Activated CD4-positive, alpha-beta T cell treated with anti-CD3 and anti-CD28 coated beads, Interleukin-2, amount 50 U/mL, for 24 hours (primary cell): ENCODE results near the gene SERPINA1.

ENCODE experiments used
- DNase-seq, 2 donors: peaks; one replicate each; pipeline ENCODE4 v3.0.0-alpha.2; 2020; ENCODE audit warnings: low read depth in 1 of 2, low spot score in 1 of 2

The SERPINA1 gene

DNA sequence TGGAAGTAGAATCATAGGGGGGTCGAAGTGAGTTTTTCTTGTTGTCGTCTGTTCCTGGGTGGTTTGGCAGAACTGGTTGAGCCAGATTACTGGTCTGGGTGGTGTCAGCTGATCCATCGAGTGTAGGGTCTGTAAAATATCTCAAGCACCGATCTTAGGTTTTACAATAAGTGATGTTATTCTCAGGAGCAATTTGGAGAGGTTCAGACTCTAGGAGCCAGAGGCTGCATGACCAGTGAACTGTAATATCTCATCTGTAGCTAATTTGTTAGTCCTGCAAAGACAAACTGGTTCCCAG, 9.7 kb upstream of the SERPINA1 start:
- DNase-seq, result no peak

DNA sequence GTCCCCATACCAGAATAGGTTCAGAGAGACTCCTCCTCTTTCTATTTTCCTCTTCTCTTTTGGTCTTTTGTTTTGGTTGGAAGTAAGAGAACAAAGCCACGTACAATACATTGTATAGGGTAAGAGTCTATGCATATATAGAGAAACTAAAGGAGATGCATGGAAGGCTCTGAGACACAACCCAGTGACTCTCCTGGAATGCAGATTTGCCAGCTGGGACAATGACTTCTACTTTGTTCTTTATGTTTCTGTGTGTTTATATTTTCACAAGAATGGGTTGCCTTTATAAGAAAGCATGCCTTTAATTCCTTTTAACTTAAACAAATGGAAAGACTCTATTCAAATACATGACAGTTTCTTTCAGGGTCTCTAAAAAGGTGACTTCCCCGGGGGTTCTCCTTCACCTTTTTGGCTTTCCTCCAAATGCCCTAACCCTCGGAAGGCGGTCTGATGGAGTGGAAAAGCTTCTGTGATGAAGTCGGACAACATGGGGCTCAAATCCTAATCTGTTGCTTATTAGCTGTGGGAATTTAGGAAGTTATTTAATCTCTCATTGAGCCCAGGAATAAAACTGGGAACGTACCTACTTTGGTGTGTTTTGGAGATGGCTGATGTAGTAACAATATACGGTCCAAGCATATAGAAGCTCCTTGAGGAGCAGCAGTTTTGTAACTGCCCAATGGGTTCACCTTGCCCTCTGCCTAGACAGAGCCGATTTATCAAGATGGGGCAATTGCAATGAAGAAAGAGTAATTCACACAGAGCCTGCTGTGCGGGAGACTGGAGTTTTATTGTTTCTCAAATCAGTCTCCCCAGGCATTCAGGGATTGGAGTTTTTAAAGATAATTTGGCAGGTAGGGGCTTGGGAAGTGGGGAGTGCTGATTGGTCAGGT, 9.1 kb upstream of the SERPINA1 start:
- no peak for DNase-seq

DNA sequence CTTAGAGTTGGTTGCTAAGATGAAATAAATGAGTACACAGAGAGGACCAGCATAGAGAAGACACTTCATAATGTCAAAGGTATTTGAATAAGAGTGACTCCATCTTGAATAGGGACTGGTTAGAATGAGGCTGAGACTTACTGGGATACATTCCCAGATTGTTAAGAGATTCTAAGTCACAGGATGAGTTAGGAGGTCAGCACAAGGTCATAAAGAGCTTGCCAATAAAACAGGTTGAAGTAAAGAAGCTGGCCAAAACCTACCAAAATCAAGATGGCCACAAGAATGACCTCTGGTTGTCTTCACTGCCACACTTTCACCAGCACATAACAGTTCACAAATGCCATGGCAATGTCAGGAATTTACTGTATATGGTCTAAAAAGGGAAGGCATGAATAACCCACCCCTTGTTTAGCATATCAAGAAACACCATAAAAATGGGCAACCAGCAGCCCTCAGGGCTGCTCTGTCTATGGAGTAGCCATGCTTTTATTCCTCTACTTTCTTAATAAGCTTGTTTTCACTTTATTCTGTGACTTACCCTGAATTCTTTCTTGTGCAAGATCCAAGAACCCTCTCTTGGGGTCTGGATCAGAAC, 8.3 kb upstream of the SERPINA1 start:
- DNase-seq, result no peak

DNA sequence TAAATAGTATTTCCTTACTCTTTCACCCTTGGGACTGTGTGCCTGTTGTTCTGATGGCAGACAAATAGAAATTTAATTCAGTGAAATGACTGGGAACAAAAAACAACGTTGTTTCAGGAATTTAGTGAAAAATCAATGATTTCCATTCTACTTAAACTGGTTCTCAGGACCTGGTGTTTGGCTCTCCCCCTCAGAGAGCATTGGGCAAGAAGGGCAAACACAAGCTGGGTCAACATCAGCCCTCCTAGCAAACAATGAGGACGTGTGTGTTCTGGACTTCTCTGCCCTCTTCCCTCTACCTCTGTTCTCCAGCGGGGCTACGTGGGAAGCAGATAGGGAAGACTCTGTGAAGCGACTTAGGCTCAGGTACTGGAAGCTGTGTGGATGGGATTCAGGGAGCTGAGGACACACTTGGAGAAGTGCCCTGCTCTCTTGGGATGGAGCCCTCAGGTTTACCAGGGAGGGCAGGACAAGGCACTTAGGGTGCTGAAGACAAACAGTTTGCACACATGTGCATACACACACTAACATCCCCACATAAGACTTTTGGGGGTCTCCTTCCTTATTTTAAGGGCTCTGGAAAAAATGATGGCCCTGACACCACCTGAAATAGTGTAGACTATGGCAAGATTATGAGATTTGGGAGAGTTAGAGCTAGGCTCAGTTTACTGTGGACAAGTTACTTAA, 7.6 kb upstream of the SERPINA1 start:
- no peak for DNase-seq

DNA sequence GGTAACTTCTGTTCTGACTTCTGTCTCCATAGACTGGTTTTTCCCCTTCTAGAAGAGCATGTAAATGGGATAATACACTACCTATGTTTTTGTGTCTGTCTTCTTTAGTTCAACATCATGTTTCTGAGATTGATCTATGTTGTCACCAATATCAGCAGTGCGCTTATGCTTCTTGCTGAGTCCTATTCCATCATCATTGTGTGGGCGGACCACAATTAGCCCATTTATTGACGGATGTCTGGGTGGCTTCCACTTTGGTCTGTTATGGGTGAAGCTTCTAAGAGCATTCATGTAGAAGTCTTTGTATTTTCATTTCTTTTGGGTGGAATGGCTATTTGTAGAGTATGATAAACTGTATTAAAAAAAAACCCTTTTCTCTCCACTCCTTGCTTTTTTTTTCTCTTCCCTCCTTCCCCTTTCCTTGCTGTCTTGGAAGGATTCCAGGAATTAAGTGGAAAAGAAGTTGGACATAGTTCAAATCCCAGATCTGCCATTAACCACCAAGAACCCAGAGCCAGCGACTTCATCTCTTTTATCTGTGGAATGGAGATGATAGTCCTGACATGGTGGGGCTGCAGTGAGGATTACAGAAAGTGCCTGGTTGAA, 7.0 kb upstream of the SERPINA1 start:
- no peak for DNase-seq

DNA sequence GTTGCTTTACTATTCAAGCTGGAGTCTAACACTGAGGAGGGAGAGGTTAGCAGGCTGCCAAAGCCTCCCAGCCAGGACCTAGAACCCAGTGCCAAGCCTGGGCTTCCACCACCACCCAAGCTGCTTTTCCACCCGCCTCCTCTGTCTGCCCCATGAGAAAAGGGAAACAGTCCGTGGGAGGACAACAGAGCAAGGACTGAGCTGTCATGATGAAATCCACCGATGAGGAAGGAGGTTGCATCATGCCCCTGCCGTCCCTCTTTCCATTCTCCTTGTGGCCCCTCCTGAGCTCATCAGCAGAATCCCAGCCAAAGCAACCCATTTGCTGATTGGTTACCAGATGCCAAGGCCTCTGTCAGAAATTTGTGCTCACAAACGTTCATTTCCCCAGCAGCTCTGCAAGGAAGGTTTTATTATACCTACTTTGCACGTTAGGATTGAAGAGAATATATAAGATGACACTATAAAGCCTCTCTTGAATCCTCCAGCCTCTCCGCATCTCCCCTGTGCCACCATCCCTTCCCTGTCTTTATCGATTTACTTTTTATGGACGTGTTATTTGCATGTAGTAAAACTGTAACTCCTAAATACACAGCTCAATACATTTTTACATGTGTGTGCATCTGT, 6.3 kb upstream of the SERPINA1 start:
- DNase-seq, result no peak

DNA sequence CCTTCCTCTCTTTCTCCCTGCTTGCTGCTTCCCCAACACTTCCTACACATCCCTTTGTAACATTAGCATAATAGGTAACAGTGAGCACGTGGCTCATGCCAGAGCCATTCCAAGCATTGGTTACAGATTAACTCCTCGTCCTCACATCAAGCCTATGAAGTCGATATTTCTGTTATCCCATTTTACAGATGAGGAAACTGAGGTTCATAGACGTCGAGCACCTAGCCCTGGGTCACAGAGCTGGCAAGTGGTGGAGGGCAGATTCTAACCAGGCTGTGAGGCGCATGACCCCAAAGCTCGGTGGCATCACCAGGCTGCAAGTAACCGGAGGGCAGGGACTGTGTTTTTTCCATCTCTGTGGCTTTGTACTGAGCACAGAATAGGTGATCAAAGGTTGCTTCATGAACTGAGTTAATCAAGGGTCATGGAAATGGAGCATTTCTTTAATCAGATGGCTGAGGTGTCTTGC, 5.7 kb upstream of the SERPINA1 start:
- DNase-seq, result no peak

DNA sequence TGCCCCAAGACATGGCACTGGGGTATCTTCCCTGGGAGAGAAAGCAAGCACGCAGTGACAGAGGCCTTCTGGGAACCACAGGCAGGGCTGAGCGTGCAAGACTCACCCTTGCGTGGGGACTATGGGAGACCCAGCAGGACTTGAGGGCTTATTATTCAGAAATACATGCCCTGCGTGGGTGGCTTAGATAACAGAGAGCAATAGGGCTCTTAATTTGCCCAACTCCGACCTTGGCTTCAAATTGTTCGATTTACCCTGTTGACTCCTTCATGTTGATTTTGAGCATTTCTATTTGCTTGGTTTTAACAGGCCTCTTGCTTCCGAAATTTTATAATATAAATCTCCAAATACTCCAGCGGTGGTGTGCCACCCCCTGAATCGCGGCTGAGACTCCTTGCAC, 5.1 kb upstream of the SERPINA1 start:
- DNase-seq, result no peak

DNA sequence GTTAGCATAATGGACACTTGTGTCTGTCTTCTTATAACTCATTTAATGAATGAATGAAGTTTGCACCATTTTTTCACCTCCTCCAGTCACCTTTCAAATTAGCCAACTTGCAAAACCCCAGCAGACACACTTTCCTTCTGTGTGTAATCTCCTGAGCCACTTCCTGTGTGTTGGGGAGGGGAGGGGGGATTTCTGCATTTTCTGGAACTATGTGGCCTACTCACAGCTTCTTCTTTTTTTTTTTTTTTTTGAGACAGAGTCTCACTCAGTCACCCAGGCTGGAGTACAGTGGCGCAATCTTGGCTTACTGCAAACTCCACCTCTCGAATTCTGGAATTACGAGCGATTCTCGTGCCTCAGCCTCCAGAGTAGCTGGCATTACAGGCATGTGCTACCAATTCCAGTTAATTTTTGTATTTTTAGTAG, 4.1 kb upstream of the SERPINA1 start:
- DNase-seq, result peak in 1 of 2 donors; percentile 12

DNA sequence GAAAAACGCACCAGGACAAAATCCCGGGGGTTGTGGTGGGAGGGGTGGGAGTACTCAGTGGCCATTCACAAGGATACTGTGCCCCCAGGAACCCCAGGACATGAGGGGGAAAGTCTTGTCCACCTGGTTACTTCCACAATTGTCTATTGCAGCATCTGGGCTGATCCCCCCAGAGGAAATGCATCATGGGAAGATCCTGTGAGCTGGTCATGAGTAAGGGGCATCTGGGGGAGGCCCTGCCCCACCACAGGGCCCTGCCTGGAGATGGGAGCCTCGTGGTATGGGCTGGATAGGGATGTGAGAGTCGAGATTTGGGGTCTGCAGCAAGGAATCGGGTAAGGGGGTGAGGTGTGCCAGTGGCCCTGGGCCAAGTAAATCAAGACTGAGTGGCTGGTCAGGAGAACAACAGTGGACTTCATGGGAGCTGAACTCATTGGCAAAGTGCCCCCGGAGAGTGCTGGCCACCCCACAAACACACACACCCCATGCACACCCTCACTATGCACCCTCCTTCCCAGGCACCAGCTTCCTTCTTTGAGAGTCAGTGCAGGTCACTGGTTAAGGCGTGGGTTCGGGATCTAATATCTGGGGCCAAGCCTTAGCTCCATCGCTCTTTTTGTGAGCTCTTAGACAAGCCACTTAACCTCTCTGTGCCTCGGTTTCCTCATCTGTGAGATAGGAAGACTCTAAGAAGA, 3.0 kb upstream of the SERPINA1 start:
- no peak for DNase-seq

DNA sequence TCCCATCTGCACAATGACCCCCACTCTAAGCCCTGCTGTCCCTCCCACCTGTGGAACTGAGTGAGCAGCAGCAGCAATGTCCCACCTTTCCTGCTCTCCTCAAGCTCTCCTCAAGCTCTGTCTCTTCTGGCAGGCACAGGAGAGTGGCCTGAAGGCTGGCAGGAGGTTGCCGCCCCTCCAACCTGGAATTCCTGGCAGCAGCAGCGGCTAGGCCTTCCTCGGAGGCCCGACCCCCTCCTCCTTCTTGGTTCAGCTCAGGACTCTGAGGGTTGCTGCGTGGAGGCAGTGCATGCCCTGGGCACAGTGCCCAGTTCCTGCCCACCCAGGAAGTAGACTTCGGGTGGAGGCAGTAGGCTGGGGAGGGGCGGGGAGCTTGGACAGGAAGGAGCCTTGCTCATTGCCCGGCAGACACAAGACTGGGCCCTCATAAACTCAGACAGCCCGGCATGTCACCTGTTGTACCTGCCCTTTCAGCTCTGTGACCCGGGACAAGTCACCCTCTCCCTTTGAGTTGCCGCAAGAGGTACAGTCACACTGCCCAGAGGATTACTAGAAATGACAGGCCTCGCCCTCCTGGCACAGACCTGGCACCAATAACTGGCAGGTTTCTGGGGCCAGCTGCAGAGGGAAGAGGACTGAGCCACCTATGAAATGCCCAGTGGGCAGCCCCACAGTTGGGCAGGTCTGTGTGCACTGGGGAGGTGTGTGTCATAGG, 2.1 kb upstream of the SERPINA1 start:
- DNase-seq, result no peak

DNA sequence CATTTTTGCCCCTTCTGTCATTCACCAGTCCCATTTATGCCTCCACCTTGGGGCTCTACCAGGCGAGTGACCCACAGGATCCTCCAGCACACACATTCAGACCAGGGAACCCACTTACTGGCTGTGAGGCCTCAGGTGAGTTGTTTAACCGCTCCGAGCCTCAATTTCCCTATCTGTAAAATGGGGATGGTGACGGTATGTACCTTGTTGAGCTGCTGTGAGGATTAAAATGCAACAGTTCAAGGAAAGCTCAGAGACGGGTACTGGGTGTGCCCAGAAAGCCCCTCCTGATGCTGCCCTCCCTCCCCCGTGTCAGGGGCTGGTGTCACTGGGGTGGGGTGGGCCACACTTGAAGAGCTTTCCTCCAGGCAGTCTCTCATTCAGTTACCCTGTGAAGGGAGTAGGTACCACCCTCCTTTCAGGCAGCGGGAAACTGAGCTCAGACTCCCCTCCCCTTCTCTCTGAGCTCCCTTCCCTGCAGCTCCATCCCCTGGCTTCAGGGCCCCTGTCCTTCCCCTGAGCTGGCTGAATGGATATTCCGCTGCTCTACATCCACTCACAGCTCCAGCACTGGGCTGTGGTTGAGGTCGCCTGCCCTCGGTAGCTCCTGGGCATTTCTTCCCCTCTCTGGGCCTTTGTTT, 1.4 kb upstream of the SERPINA1 start:
- DNase-seq, result no peak

DNA sequence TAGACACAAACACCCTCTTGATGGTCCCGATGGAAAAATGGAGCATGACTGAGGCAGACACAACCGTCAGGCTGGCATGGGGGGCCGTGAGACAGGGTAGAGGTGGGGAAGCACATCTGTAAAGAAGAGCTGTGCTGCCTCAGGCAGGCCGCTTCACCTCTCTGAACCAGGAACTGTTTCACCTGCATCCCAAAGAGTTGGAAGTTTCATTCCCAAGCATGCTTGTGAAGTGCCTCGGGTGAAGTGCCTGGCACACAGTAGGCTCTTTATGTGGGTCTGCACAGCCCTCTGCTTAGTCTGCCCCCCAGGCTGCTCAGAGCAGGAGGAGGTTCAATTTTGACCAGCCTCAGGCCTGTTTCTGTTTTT, 685 bp upstream of the SERPINA1 start:
- DNase-seq, result no peak

DNA sequence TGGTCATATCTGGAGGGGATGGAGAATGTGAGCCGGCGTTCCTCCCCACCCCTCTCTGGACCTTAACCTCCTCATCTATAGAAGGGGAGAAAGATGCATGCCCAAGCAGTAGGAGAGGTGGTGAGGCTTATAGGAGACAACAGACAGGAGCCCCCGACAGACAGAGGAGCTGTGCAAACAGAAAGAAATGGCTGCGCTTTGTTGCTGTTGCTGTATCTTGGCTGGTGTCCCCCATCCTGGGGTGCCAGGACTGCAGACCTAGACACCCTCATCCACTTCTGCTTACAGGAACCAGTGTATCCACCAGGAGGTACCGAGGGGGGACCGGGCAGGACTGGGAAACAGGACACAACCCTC, 397 bp downstream of the SERPINA1 start:
- no peak for DNase-seq

DNA sequence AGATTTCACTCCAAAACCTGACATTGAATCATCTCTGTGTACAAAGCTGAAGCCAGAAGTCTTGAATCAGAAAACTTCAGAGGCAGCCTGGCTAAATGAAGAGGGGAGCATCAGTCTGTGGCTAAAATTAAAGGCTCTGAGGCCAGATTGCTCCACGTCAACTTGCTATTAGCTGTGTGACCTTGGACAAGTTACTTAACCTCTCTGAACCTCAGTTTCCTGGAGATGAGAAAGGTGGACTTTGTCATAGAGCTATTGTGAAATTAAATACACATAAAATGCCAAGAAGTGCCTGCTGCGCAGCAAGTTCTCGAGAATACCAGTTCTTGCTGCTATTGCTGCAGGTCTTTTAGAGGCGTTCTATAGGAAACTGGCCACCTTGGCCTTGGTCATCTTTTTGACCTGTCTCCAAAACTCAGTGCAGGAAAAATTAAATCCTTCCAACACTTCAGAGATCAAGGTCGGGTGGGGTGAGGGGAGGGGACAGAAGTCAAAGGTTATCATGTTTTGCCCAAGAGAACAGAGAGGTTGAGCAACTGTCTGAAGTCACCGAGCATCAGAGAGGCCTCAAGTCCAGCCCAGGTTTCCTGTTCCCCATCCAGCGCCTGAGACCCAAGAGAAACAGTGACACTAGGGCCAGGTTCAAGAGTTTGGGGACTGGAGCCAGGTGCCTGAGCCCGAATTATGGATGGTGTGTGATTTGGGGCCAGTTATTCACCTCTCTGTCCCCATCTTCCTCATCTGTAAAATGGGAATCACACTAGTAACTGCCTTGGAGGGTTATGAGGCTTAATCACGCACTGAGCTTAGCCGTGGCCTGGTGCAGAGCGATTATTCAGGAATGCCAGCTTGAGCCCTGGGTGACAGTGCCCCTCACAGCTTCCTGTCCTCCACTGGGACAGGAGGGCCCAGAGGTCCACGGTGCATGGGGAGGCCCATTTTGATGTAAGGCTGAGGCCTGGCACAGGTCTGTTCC, 1.1 kb downstream of the SERPINA1 start:
- no peak for DNase-seq

DNA sequence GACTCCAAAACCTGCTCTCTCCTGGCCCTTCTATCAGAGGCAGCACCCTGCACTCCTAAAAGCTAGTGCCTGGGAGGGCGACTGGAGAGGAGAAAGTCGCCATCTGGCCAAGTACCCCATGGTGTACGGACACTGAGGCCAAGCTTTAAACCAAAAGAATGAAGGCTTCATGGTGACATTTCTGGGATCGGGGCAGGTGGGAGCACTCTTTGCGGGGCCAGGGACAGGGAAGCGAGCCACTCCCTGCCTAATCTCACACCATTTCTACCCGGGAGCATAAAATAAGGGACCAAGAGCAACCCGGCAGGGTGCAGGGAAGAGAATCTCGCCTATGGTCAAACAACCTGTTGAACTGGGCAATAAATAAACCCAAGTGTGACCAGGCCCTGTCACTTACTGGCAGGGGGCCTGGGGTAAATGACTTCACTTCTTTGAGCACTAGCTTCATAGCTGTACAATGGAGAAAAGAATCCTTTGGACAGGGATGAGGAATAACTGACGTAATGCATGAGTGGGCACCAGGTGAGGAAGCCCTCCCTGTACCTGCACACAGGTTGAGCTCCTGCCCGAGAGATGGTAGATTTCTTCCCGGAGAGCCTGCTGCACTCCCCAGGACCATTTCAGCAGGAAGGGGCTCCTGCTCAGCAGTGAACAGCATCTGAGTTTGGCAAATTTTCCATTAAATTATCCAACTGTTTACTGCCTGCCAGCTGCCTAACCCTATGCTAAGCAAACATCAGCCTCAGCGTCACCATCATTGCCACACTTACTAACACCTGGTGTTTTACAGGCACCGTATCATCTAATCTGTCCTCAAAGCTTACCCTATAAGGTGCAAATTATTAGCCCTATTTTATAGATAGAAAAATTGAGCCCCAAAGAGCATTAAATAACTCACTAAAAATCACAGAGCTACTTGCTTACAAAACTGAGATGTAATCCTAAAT, 2.0 kb downstream of the SERPINA1 start:
- DNase-seq, result no peak

DNA sequence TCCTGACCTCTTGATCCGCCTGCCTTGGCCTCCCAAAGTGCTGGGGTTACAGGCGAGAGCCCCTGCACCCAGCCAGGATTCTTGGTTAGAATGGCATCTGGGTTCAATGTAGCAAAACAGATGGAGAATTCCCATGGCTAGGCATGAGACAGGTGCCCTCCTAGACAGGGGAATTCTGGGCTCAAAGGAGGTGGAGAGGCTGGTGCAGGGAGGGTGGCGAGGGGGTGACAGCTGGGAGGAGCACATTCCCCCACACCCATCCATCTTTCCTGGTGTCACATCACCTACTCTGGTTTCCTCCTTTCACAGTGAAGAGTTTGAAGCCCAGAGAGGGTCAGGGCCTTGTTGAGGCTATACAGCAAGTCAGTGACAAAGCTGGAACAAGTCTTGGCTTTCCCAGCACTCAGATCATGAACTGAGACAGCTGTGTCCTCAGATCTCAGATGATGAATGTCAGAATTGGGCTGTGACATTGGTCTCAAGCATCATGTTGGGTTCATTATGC, 2.8 kb downstream of the SERPINA1 start:
- no peak for DNase-seq
